Measurements from ENCODE around the gene MIS18A.

The MIS18A gene

DNA sequence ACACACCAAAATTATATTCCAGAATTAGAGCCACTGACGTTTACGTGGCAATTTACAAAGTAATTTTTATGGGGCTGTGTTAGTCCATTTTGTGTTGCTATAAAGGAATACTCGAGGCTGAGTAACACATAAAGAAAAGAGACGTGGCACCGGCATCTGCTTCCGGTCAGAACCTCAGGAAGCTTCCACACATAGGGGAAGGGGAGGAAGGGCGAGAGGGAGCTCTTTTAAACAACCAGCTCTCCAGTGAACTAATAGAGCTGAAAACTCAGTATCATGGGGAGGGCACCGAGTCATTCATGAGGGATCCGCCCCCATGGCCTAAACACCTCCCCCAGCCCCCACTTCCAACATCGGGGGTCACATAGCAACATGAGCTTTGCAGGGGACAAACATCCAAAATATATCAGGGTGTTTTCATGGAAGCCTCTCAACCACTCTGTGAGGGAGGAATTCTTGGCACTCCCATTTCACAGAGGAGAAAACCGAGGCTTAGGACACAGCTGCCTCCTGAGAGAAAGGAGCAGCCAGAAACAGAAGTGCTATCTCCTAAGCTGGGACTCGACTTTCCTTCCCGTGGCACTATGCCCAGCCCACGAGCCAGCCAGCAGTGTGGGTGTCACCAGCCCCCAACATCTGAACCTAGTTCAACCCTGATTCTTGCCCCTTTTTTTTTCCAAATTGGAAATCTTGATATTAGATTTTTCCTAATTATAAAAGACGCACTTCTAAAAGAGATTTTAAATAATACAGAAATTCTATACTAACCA lies 29.2 kb downstream of the MIS18A start:
- no peak for DNase-seq

DNA sequence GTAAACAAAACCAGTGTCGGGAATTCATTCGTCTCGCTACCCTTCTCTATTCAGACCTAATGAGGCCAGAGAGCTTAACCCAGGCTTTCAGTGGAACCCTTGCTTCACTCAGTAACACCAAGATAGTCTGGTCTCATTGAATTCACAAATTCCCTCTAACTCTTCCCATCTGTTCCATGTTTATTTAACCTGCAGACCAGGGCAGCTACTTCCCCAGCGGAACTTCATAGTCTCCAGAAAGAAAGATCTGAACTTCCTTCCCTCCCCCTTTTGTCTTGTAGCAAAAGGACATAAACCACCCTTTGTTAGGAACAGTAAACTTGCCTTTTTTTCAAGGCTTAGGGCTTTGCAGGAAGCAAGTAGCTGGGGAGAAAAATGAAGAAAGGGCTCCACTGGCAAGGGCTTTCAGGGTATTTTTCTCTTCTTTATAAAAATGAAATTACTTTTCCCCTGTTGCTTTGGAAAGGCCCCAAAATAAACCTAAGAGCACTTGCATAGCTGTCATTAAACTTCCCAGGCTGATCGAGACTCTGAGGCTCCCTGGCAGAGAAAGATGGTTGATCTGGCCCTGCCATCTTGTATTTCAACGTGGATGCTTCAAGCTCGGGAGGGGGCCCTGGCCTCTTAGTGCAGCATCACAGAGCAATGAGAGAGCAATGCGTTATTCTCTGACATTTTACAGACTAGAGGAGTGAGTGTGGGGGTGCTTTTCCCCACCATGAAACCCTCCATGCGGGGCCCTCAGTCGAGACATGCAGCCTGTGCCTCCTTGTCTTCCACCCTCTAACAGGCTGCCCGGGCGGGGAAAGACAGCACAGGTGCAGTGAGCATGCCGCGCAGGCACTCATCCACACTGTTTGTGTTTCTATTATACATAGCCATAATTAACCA lies 30.0 kb downstream of the MIS18A start:
- no peak for DNase-seq

DNA sequence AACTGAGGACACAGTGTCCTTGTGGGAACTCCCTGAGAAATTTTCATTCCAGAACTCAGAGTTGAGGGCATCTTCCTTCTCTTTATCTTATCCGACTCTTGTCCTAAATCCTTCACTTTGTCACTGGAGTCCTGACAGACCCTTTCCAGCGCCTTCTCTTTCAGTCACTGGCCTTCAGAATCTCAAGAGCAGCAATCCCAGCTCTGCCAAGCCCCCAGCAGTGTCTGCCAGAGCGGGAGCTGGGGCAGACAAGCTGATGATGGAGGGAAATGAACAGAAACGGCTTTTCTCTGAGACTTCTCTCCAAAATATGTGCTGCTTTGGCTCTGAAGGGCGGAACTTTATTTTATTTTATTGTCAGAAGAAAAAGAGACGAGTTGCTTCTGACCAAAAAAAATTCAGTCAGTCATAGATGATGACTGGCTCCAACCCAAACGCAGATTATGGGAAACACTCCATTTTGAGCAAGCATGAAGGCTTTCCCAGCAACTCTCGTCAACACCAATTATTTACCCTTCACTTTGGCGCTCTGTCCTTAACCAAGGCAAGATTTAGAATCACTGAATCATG lies 32.2 kb downstream of the MIS18A start:
- DNase-seq: no peak

DNA sequence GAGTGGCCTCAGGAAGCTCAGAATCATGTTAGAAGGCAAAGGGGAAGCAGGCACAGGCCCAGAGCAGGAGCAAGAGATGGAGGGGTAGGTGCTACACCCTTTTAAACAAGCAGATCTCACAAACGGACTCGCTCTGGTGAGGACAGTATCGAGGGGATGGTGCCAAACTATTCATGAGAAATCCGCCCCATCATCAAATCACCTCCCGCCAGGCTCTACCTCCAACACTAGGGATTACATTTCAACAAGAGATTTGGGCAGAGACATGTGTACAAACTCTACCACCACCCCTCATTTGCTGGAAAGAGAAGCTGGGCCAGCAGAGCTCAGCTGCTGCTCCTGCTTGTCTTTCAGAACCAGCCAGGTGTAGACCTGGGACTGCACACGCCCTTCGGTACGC lies 32.9 kb downstream of the MIS18A start:
- DNase-seq: no peak

DNA sequence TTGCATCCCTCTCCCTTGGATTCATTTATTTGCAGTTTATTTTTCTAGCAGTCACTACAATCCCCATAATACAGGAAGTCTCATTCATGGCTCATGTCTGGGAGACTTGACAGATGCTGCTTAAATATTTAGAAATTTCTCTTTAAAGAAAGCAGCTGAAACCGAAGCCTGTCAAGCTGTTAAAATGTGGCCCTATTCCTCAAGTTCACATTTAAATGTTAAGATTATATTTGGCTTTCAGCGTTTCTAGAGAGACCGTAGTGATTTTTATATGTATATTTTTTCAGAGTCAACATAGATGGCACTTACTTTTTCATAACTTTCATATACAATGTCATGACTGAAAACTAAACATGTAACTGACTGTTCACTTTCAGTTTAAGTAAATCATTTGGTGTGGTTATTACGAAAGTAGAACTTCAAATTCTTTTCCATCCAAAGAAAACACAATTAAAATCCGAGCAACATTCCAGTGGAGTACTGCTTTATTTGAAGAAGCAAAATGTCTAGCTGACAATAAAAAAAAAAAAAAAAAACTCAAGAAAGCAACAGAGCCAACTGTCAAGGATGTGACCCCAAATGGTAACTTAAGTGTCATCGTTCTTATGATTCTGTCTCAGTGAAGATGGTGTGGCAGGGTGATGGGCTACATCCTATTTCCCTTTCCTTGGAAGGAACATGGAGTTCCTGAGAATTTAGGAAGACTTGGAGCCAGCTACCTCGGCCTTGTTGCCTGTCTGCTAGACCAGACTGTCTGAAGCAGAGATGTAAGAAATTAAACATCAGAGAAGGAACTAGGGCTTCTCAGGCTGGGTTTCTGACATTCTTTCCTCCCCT lies 37.8 kb downstream of the MIS18A start:
- DNase-seq: no peak

DNA sequence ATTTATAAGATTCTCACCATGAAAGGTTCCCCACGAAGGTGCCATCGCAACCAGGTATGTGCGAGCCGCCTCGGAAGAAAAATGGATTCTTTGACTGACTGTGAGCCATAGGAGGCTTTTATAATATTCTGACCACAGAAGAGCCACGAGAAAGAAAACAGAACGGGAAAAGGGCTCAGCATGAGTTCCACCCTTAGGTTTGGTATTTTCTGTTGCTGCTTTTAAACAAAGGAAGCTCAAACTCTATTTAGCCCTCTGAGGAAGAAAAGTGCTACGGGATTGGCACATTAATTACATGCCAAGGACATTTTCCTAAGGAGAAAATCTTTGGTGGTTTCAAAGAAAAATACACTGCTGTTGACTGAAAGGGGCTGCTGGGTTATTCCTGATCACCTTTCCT lies 39.3 kb downstream of the MIS18A start:
- DNase-seq: no peak

DNA sequence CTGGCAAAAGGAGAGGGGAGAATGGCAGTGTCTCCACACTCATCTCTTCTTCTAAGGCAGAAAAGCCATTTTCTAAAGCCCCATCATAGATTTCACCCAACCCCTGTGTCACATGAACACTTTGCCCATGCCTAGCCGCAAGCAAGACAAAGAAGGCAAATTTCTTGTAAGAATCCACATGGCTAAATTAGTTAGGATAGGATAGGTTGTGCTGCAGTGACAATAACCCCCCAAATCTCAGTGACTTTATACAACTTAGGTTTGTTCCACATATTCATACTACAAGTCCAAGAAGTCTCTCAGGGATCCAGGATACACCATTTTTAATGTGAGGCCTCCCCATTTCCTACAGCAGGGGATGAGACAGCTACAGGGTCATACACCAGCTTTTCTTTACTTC lies 40.8 kb downstream of the MIS18A start:
- DNase-seq: no peak

DNA sequence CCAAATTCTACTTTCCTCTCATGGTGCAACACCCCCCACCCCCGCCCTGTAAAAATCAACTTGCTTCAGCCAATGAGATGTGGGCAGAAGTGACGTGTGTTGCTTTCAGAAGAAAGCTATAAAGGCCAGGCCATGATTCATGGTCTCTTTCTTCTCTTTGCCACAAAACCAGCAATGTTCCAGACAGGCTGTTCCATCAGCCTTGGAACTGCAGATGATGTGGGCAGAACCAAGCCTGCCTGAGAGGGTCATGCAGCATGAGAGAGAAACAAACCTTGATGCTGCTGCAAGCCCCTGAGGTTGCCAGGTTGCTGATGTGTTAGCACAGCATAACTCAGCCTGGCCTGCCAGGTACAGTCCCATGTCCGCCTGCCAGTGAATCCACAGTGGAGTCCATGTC lies 41.8 kb downstream of the MIS18A start:
- no peak for DNase-seq

DNA sequence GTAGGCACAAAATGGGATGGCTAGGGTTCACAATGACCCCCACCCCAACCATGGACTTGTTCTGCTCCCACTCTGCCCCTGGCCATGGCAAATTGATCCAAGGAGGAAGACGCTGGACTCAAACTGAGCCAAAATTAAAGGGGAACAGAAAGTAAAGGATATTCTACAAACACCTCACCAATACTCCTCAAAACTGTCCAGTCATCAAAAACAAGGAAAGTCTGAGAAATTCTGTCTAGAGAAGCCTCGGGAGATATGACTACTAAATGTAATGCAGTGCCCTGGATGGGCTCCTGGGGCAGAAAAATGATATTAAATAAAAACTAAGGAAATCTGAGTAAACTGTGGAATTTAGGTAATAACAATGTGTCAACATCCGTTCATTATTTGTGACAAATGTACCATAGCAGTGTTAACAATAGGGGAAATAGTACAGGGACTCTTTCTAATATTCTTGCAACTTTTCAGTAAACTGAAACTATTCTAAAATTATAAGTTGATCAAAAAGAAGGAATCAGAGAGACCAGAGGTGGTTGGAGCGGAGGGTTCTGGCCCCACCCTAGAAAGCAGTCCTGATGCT lies 45.0 kb downstream of the MIS18A start:
- DNase-seq: no peak

DNA sequence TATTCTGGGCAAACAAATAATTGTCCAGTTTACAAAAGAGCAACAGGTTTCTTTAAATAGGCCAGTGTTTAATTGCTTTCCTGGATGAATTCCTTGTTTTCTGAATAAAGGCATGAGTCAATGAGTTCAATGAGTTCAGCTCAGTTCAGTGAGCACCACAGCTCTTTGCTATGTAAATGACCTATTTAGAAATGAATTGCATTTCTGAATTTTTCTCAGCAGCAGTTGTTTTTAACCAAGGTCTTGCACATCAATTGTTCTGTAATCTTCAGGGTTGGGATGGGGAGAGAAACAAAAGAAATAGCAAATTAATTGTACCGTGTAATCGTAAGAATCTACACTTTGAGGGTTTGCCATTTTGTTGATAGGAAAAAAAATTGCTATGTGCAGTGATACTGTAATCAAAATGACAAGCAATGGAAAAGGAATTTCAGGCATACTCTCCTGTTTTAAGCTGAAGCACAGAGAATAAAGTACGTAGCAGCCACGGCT lies 45.7 kb downstream of the MIS18A start:
- no peak for DNase-seq

DNA sequence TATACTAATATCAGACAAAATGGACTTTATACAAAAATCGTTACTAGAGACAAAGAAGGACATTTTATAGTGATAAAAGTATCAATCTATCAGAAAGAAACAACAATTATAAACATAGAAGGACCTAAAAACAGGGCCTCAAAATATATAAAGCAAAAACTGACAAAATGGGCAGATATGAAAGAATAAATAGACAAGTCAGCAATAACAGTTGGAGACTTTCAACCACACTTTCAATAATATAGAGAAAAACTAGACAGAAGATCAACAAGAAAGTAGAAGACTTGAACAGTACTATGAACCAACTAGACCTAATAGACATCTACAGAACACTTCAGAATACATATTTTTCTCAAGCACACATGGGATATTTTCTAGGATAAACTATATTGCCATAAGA lies 52.4 kb downstream of the MIS18A start:
- no peak for DNase-seq

All from activated T-cell treated with anti-CD3 and anti-CD28 coated beads for 4 hours (primary cell).